Astrocyte of the hippocampus (primary cell): Measurements from ENCODE around the gene GNAZ.
A peak's percentile ranks its signal among the peaks of the same experiment; 100 is the strongest.

Source experiments
- DNase-seq: peaks from one replicate; pipeline ENCODE4 v3.0.0; 2011; ENCODE audit warnings: low read depth, low spot score

GNAZ gene

GRCh38 chr22:23118647-23119493, 48.6 kb downstream of the GNAZ start:
- DNase-seq = no peak

GRCh38 chr22:23119494-23120414, 49.4 kb downstream of the GNAZ start:
- no peak for DNase-seq

GRCh38 chr22:23120415-23120899, 50.1 kb downstream of the GNAZ start:
- DNase-seq = no peak

- DNase-seq = no peak
Measured at GRCh38 chr22:23121000-23121421, 50.7 kb downstream of the GNAZ start.

GRCh38 chr22:23121424-23121823, 51.1 kb downstream of the GNAZ start:
- DNase-seq = no peak

GRCh38 chr22:23122216-23122957, 52.1 kb downstream of the GNAZ start:
- DNase-seq = no peak

GRCh38 chr22:23122992-23123803, 52.9 kb downstream of the GNAZ start:
- DNase-seq = no peak

GRCh38 chr22:23123804-23124254, 53.5 kb downstream of the GNAZ start:
- no peak for DNase-seq

GRCh38 chr22:23124611-23125511, 54.5 kb downstream of the GNAZ start:
- no peak for DNase-seq

GRCh38 chr22:23125512-23126103, 55.3 kb downstream of the GNAZ start:
- DNase-seq = no peak

GRCh38 chr22:23126165-23127054, 56.1 kb downstream of the GNAZ start:
- no peak for DNase-seq

- DNase-seq = no peak
Measured at GRCh38 chr22:23127055-23127756, 56.9 kb downstream of the GNAZ start.

- DNase-seq = no peak
Measured at GRCh38 chr22:23127788-23128187, 57.5 kb downstream of the GNAZ start.

- DNase-seq = peak; percentile 90
Measured at GRCh38 chr22:23128269-23129108, 58.2 kb downstream of the GNAZ start.

GRCh38 chr22:23129149-23129548, 58.8 kb downstream of the GNAZ start:
- no peak for DNase-seq

- DNase-seq = no peak
Measured at GRCh38 chr22:23130697-23131096, 60.4 kb downstream of the GNAZ start.

GRCh38 chr22:23131931-23132330, 61.6 kb downstream of the GNAZ start:
- no peak for DNase-seq
